BJ (cell line): ENCODE results near the gene FSTL4. TPM values are rescaled to one million over a fixed set of nuclear protein-coding genes. Genes with fewer than 3 reads are reported as not detected.

Experiments
- CTCF ChIA-PET: fragments of 350-600 bp; formaldehyde crosslinking; extraction: SDS; loops from one replicate; lab custom pipeline; 2021; ENCODE audit warnings: antibody characterized with exemption, inconsistent platforms; lab: Yijun Ruan, JAX
- POLR2A ChIA-PET: fragments of 300-600 bp; sonication (Branson Sonifier 250); formaldehyde crosslinking; extraction: SDS; loops from one replicate; lab custom pipeline; 2021; ENCODE audit warnings: antibody characterized with exemption; lab: Charles Lee
- DNase-seq: peaks from one replicate; pipeline ENCODE4 v3.0.0-alpha.2; 2011; ENCODE audit warnings: low read depth
- H3K27me3 ChIP-seq: 2 replicates; pipeline ENCODE4 v1.6.0; 2011; ENCODE audit warnings: low read length; ENCODE audit not compliant: control insufficient read depth, insufficient read depth
- H3K36me3 ChIP-seq: 2 replicates; pipeline ENCODE4 v1.5.1; 2011; ENCODE audit warnings: low read length; ENCODE audit not compliant: control insufficient read depth, insufficient read depth
- H3K4me3 ChIP-seq: 2 replicates; pipeline ENCODE4 v1.5.1; 2011; ENCODE audit warnings: low read depth, mild to moderate bottlenecking, control low read depth, low read length
- polyA plus RNA-seq: library from polyadenylated mRNA; depleted of rRNA; stranded (reverse); fragments of >200 nt; gene quantifications from 2 replicates; pipeline ENCODE4 v1.2.3, GENCODE V29; 2011
- TF ChIP-seq, protein P1 (sequence below): IDR thresholded peaks from 2 replicates; pipeline ENCODE4 v1.5.1; 2011; ENCODE audit warnings: low read depth, mild to moderate bottlenecking, control low read depth, inconsistent platforms, low read length, moderate library complexity; ENCODE audit not compliant: insufficient read depth

Gene FSTL4
- polyA plus RNA-seq, 1 experiment: not detected

- TF ChIP-seq, protein P1, sequence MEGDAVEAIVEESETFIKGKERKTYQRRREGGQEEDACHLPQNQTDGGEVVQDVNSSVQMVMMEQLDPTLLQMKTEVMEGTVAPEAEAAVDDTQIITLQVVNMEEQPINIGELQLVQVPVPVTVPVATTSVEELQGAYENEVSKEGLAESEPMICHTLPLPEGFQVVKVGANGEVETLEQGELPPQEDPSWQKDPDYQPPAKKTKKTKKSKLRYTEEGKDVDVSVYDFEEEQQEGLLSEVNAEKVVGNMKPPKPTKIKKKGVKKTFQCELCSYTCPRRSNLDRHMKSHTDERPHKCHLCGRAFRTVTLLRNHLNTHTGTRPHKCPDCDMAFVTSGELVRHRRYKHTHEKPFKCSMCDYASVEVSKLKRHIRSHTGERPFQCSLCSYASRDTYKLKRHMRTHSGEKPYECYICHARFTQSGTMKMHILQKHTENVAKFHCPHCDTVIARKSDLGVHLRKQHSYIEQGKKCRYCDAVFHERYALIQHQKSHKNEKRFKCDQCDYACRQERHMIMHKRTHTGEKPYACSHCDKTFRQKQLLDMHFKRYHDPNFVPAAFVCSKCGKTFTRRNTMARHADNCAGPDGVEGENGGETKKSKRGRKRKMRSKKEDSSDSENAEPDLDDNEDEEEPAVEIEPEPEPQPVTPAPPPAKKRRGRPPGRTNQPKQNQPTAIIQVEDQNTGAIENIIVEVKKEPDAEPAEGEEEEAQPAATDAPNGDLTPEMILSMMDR: no peak
- no peaks in the 10 kb centered on the region for H3K27me3 ChIP-seq
- no peak for DNase-seq
- ChIA-PET POLR2A (no interaction called here), CTCF (no interaction called here)
- no peak overlapping the region for H3K4me3 ChIP-seq
- no peaks in the 10 kb centered on the region for H3K36me3 ChIP-seq
Observed at GRCh38 chr5:133238426-133239205, 373.7 kb downstream of the FSTL4 start.

DNA sequence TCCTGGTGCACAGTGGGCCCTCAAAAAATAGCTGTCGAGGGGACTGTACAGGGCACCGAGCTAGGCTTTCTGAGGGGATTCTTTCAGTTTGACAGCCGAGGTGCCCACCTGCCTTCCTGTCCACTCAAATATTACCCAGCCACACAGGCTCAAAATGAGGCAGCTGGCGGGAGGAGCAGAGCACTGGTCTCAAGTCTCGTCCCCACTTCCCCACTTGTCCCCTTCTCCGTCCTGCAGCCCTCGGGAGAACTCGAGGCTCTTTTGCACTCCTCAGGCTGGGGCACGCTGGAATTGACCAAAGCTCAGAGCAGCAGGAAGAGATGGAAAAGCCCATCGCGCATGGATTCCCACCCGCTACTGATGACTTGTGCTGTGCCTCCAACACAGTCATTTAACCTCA, 375.4 kb downstream of the FSTL4 start:
- no peak overlapping the region for H3K4me3 ChIP-seq
- TF ChIP-seq, protein P1: no peak
- DNase-seq: no peak
- no peaks in the 10 kb centered on the region for H3K36me3 ChIP-seq
- ChIA-PET CTCF (no interaction called here), POLR2A (no interaction called here)
- H3K27me3 ChIP-seq: no peaks in the 10 kb centered on the region

DNA sequence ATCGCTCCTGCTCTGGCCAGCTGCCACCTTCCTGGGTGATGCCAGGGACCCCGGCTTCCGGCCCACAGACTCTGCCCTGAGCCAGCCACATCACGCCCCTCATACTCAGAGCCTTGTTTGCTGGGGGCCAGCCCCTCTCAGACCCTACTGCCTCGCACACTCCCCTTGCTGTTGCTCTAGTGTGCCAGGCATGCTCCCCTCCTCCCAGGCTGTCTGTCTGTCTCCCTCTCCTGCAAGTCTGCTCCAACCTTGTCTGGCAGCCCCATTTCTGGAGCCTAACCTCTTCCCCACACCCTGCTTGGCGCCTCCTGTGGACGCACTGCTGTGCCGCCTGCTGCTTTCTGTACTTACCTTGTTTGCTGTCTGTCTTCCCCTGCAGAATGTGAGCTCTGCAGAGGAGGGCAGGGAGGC, 375.8 kb downstream of the FSTL4 start:
- CTCF ChIA-PET: no interaction called here
- Histone ChIP-seq H3K27me3 (no peaks in the 10 kb centered on the region), H3K36me3 (no peaks in the 10 kb centered on the region), H3K4me3 (no peak overlapping the region)
- TF ChIP-seq, protein P1: no peak
- DNase-seq: no peak
- POLR2A ChIA-PET: no interaction called here

DNA sequence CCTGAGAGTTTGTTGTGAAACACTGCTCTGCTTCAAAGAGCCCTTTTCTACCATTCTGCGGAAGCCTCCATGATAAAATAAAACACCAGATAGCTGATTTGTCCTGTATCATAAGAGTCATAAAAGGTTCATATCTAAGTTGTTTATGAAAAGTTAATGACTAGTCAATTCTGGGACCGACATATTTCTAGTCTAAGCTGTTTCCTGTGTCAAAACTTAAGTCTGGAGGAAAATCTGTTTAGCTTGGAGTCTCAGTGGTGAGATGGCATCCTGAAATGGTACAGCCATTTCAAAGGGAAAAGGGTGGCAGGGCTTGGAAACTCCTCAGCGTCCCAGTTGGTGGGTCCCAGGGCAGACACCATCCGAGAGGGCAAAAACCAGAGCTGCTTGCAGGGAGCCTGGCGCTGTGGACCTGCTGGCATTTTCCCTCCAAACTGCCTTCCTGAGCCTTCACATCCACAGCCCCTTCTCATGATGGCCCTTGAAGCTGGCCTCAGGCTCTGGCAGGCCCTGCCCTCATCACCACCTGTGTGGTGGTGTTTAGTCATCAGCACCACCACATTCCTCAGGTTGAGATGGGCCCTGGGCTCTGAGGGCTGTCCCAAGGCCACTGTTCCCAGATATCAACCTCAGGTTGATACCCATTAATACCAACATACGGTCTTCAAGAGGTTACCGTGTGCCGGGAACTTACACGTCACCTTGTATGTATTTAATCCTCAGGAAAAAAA, 376.5 kb downstream of the FSTL4 start:
- H3K27me3 ChIP-seq: no peaks in the 10 kb centered on the region
- TF ChIP-seq, protein P1: no peak
- H3K36me3 ChIP-seq: no peaks in the 10 kb centered on the region
- no peak for DNase-seq
- ChIA-PET CTCF (interaction anchor here (0.6 kb wide), 1 partner anchor 201 kb away, joined by 3 read pairs; no protein-coding TSS in a partner anchor), POLR2A (no interaction called here)
- H3K4me3 ChIP-seq: no peak overlapping the region

GRCh38 chr5:133234911-133235310, 377.4 kb downstream of the FSTL4 start:
- CTCF ChIA-PET: interaction anchor here (0.6 kb wide), 1 partner anchor 200 kb away, joined by 3 read pairs; no protein-coding TSS in a partner anchor
- POLR2A ChIA-PET: no interaction called here
- DNase-seq: no peak
- H3K4me3 ChIP-seq: no peak overlapping the region
- no peaks in the 10 kb centered on the region for H3K27me3 ChIP-seq
- TF ChIP-seq, protein P1: no peak
- H3K36me3 ChIP-seq: no peaks in the 10 kb centered on the region
